HEK293 (cell line): ENCODE measurements around the gene ARHGDIA.

Source experiments
- CTCF ChIA-PET: fragments of 350-600 bp; formaldehyde crosslinking; extraction: SDS; loops from one replicate; lab custom pipeline; 2021; ENCODE audit warnings: antibody characterized with exemption; lab: Yijun Ruan, JAX
- POLR2A ChIA-PET: fragments of 300-600 bp; formaldehyde crosslinking; extraction: SDS; loops from one replicate; lab custom pipeline; 2020; ENCODE audit warnings: antibody characterized with exemption, inconsistent platforms; lab: Yijun Ruan, JAX
- H3K27ac ChIP-seq: fragments of 200-500 bp; sonication (Bioruptor generic); 2 replicates; pipeline ENCODE4 v1.5.1; 2014; ENCODE audit warnings: low read depth, low read length, control low read depth, inconsistent platforms; ENCODE audit errors: extremely low read depth
- H3K36me3 ChIP-seq, 2 experiments: fragments of 200-500 bp in 1 of 2; sonication (Bioruptor generic) in 1 of 2; 1 replicate in 1 of 2; 2 replicates in 1 of 2; pipeline ENCODE4 v1.5.1; 2014 to 2017; ENCODE audit warnings: inconsistent platforms in 2 of 2, low read length in 2 of 2; ENCODE audit not compliant: control insufficient read depth in 2 of 2, insufficient read depth in 1 of 2
- H3K4me1 ChIP-seq: fragments of 200-500 bp; sonication (Bioruptor generic); 2 replicates; pipeline ENCODE4 v1.5.1; 2014; ENCODE audit warnings: mild to moderate bottlenecking, low read length, inconsistent platforms; ENCODE audit not compliant: control insufficient read depth, insufficient read depth
- H3K4me3 ChIP-seq: 2 replicates; pipeline ENCODE4 v1.5.1; 2011; ENCODE audit warnings: low read depth, mild to moderate bottlenecking, control low read depth, low read length, moderate library complexity
- H3K9me3 ChIP-seq: fragments of 200-500 bp; sonication (Bioruptor generic); 2 replicates; pipeline ENCODE4 v1.5.1; 2014; ENCODE audit warnings: low read depth, low read length, inconsistent platforms; ENCODE audit not compliant: control insufficient read depth, insufficient read depth
- ATF2 ChIP-seq: fragments of 450-650 bp; formaldehyde crosslinking; IDR thresholded peaks from 2 replicates; pipeline ENCODE4 v1.5.1; 2016; ENCODE audit warnings: missing biosample characterization, missing genetic modification characterization, low read depth
- GLI2 ChIP-seq: fragments of 450-650 bp; formaldehyde crosslinking; IDR thresholded peaks from 2 replicates; pipeline ENCODE4; 2017; ENCODE audit warnings: missing biosample characterization, missing genetic modification characterization, low read depth, borderline replicate concordance
- HIC1 ChIP-seq: fragments of 450-650 bp; formaldehyde crosslinking; IDR thresholded peaks from 2 replicates; pipeline ENCODE4 v1.5.1; 2016; ENCODE audit warnings: missing biosample characterization, missing genetic modification characterization
- HOXD13 ChIP-seq: sonication (generic); formaldehyde crosslinking; IDR thresholded peaks from 2 replicates; pipeline ENCODE4 v1.8.0; 2022; ENCODE audit warnings: missing genetic modification reagents, borderline replicate concordance
- MEIS1 ChIP-seq: sonication (generic); formaldehyde crosslinking; IDR thresholded peaks from 2 replicates; pipeline ENCODE4 v1.8.1; 2022; ENCODE audit warnings: missing genetic modification reagents, mild to moderate bottlenecking, borderline replicate concordance
- PATZ1 ChIP-seq: fragments of 450-650 bp; formaldehyde crosslinking; IDR thresholded peaks from 2 replicates; pipeline ENCODE4 v1.5.1; 2016; ENCODE audit warnings: missing biosample characterization, missing genetic modification characterization
- PRDM2 ChIP-seq: fragments of 450-650 bp; formaldehyde crosslinking; IDR thresholded peaks from 2 replicates; pipeline ENCODE4 v1.5.1; 2016; ENCODE audit warnings: missing biosample characterization, missing genetic modification characterization, borderline replicate concordance
- PRDM4 ChIP-seq: fragments of 450-650 bp; formaldehyde crosslinking; IDR thresholded peaks from 2 replicates; pipeline ENCODE4 v1.5.1; 2017; ENCODE audit warnings: missing biosample characterization, missing genetic modification characterization
- SCRT1 ChIP-seq: fragments of 450-650 bp; formaldehyde crosslinking; IDR thresholded peaks from 2 replicates; pipeline ENCODE4 v1.5.1; 2016; ENCODE audit warnings: missing biosample characterization, missing genetic modification characterization, borderline replicate concordance
- TSHZ1 ChIP-seq: fragments of 450-650 bp; formaldehyde crosslinking; IDR thresholded peaks from 2 replicates; pipeline ENCODE4 v1.5.1; 2016; ENCODE audit warnings: missing biosample characterization, missing genetic modification characterization, borderline replicate concordance
- ZNF10 ChIP-seq: fragments of 450-650 bp; formaldehyde crosslinking; IDR thresholded peaks from 2 replicates; pipeline ENCODE4 v1.5.1; 2017; ENCODE audit warnings: missing biosample characterization, missing genetic modification characterization
- ZNF302 ChIP-seq: fragments of 450-650 bp; formaldehyde crosslinking; IDR thresholded peaks from 2 replicates; pipeline ENCODE4 v1.5.1; 2016; ENCODE audit warnings: missing biosample characterization, missing genetic modification characterization, low read depth
- ZNF404 ChIP-seq: fragments of 450-650 bp; formaldehyde crosslinking; IDR thresholded peaks from 2 replicates; pipeline ENCODE4 v1.5.1; 2017; ENCODE audit warnings: missing biosample characterization, missing genetic modification characterization
- ZNF664 ChIP-seq: fragments of 450-650 bp; formaldehyde crosslinking; IDR thresholded peaks from 2 replicates; pipeline ENCODE4 v1.5.1; 2016; ENCODE audit warnings: missing biosample characterization, missing genetic modification characterization
- ZNF707 ChIP-seq: fragments of 450-650 bp; formaldehyde crosslinking; IDR thresholded peaks from 2 replicates; pipeline ENCODE4 v1.5.1; 2016; ENCODE audit warnings: missing biosample characterization, missing genetic modification characterization
- ZNF747 ChIP-seq: fragments of 450-650 bp; formaldehyde crosslinking; IDR thresholded peaks from 2 replicates; pipeline ENCODE4 v1.5.1; 2016; ENCODE audit warnings: missing biosample characterization, missing genetic modification characterization
- ZNF830 ChIP-seq: fragments of 450-650 bp; IDR thresholded peaks from 2 replicates; pipeline ENCODE4 v1.5.0; 2018; ENCODE audit warnings: missing biosample characterization, missing genetic modification characterization, low read depth, mild to moderate bottlenecking, moderate library complexity

ARHGDIA gene

GRCh38 chr17:81822996-81823819 is 47.9 kb downstream of the ARHGDIA start:
- Histone ChIP-seq H3K9me3 (no peaks in the 10 kb centered on the region), H3K4me3 (no peak overlapping the region), H3K27ac (no peak overlapping the region), H3K4me1 (peaks cover 10% of the 10 kb centered on the region), H3K36me3 (peaks cover 0 to 10% of the 10 kb centered on the region in 2 experiments; a peak in 2 of 3 replicates)
- ChIA-PET CTCF (interaction anchor here (1.2 kb wide), 1 partner anchor 17 kb away, joined by 5 read pairs; no protein-coding TSS in a partner anchor), POLR2A (interaction anchor here (1.7 to 2.1 kb wide), 2 partner anchors 10 to 32 kb away, joined by 8 to 9 read pairs; partner anchors contain the start of gene MCRIP1)
- TF ChIP-seq GLI2 (no peak), HOXD13 (CRISPR knock-in tag) (no peak), ATF2 (tag by site-specific recombination) (no peak), ZNF707 (tag by site-specific recombination) (no peak), ZNF830 (tag by site-specific recombination) (no peak), PRDM4 (tag by site-specific recombination) (no peak), TSHZ1 (tag by site-specific recombination) (no peak), HIC1 (0 out of 2 replicates have a peak, but pooled peaks have one; percentile 41), MEIS1 (no peak), ZNF404 (no peak), ZNF302 (no peak), SCRT1 (tag by site-specific recombination) (no peak), PRDM2 (tag by site-specific recombination) (no peak), PATZ1 (0 out of 2 replicates have a peak, but pooled peaks have one; percentile 25), ZNF664 (no peak), ZNF10 (tag by site-specific recombination) (no peak), ZNF747 (tag by site-specific recombination) (no peak)
